Measurements from ENCODE around the gene SCARB1. TPM values are rescaled to one million over a fixed set of nuclear protein-coding genes. Genes with fewer than 3 reads are reported as not detected.

The SCARB1 gene
- total and polyA plus RNA-seq, 9 of the 15 experiments (the other 6 are each of a cell fraction or from before 2014, with no cell fraction given) = 0.56 to 157 (median 52.8) TPM

DNA sequence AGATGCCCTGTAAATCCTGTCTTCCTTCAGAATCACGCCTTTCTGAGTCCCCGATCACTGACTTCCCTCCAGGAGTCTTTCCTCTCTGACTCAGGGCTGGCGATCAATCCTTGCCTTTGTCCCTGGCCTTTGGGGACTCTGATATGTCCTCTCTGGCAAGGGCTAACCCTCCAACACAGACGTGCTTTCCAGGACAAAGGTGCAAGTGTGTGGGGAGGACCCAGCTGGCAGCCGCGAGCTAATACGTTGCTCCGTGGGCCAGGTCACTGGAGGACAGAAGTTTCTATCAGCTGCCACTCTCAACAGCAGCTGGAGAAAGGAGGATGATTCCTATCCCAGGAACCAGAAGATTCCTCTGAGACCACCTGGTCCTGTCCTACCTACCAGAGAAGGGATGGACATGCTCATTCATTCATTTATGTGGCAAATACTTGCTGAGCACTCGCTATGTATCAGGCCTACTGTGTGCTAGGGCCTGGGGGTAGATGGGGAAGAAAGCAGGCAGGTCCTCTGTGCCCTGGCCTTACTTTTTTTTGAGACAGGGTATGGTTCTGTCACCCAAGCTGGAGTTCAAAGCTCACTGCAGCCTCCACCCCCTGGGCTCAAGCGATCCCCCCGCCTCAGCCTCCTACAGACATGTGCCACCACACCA lies 8.5 kb upstream of the SCARB1 start:
- ChIA-PET POLR2A (interaction anchor here (0.6 kb wide), 1 partner anchor 9 kb away, joined by 3 read pairs; no protein-coding TSS in a partner anchor), CTCF (ENCODE audit: low intra/inter-chr PET ratio) (interaction anchor here (1.2 kb wide), 1 partner anchor 34 kb away, joined by 3 read pairs; no protein-coding TSS in a partner anchor)
- Histone ChIP-seq H3K9me3 (replicated peaks; ENCODE audit: control insufficient read depth, insufficient read depth, low read depth, low read length) (no peaks in the 10 kb centered on the region), H3K27ac (ENCODE audit: extremely low read depth, low read depth, low read length) (no peak overlapping the region), H3K9ac (ENCODE audit: insufficient read depth in 1 of 2, low read depth in 2 of 2, low read length in 2 of 2) (peak overlapping the region in 1 of 2 experiments; percentile 53; a peak in 1 of 4 replicates), H3K4me2 (ENCODE audit: insufficient read depth, low read length) (no peak overlapping the region), H2AFZ (ENCODE audit: low read depth, low read length) (peak overlapping the region; percentile 40), H3K79me2 (ENCODE audit: control insufficient read depth, insufficient read depth, low read length) (peaks cover 4% of the 10 kb centered on the region; the same call in 2 of the 3 replicates), H3K4me3 (no peak overlapping the region), H3K4me1 (replicated peaks in 1 of 2; ENCODE audit: control insufficient read depth in 2 of 2, insufficient read depth in 2 of 2, low read length in 2 of 2) (peaks cover 33 to 39% of the 10 kb centered on the region in 2 experiments), H3K27me3 (ENCODE audit: control insufficient read depth in 2 of 2, insufficient read depth in 2 of 2, low read length in 2 of 2) (no peaks in the 10 kb centered on the region), H3K36me3 (ENCODE audit: control insufficient read depth, insufficient read depth, low read length) (no peaks in the 10 kb centered on the region), H4K20me1 (replicated peaks; ENCODE audit: control insufficient read depth, insufficient read depth, low read length) (no peaks in the 10 kb centered on the region), H3K9me1 (ENCODE audit: control insufficient read depth, insufficient read depth, low read length) (no peaks in the 10 kb centered on the region)
- BruUV-seq (replicated peaks) = no TSS peak
- intact Hi-C loops (cut with micrococcal nuclease) = no loop called here
- in situ Hi-C loops (cut with MboI) = no loop called here
- TF ChIP-seq NR1H2 (CRISPR knock-in tag; IDR thresholded peaks at IDR 0.05) (no peak), SPI1 (IDR thresholded peaks at IDR 0.05; ENCODE audit: borderline replicate concordance, low read depth, low read length) (0 out of 2 replicates have a peak, but pooled peaks have one; percentile 10), MCM5 (IDR thresholded peaks at IDR 0.05; ENCODE audit: low read depth) (no peak), TEAD4 (IDR thresholded peaks at IDR 0.05; ENCODE audit: low read length) (no peak), TEAD4 (CRISPR knock-in tag; IDR thresholded peaks at IDR 0.05; ENCODE audit: borderline replicate concordance) (no peak), ZKSCAN1 (IDR thresholded peaks at IDR 0.05; ENCODE audit: low read depth, low read length) (peak; percentile 83; the same call in 1 of the 2 replicates), STAT5A (IDR thresholded peaks at IDR 0.05; ENCODE audit: borderline replicate concordance, low read length) (no peak), PCBP1 (IDR thresholded peaks at IDR 0.05; ENCODE audit: low read depth, low read length, poor library complexity, severe bottlenecking) (no peak), FOXP1 (CRISPR knock-in tag; IDR thresholded peaks at IDR 0.05) (no peak), CHD4 (IDR thresholded peaks at IDR 0.05; ENCODE audit: insufficient read depth, insufficient replicate concordance, low read depth, low read length, poor library complexity, severe bottlenecking) (no peak), RHOXF2B (CRISPR knock-in tag; conservative IDR thresholded peaks at IDR 0.05) (no peak)
- TF ChIP-seq, protein P1, sequence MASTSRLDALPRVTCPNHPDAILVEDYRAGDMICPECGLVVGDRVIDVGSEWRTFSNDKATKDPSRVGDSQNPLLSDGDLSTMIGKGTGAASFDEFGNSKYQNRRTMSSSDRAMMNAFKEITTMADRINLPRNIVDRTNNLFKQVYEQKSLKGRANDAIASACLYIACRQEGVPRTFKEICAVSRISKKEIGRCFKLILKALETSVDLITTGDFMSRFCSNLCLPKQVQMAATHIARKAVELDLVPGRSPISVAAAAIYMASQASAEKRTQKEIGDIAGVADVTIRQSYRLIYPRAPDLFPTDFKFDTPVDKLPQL (IDR thresholded peaks at IDR 0.05; ENCODE audit: extremely low read depth, insufficient read length) = no peak
- TF ChIP-seq, protein P2, sequence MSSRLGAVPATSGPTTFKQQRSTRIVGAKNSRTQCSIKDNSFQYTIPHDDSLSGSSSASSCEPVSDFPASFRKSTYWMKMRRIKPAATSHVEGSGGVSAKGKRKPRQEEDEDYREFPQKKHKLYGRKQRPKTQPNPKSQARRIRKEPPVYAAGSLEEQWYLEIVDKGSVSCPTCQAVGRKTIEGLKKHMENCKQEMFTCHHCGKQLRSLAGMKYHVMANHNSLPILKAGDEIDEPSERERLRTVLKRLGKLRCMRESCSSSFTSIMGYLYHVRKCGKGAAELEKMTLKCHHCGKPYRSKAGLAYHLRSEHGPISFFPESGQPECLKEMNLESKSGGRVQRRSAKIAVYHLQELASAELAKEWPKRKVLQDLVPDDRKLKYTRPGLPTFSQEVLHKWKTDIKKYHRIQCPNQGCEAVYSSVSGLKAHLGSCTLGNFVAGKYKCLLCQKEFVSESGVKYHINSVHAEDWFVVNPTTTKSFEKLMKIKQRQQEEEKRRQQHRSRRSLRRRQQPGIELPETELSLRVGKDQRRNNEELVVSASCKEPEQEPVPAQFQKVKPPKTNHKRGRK (tag; IDR thresholded peaks at IDR 0.05) = no peak
- TF ChIP-seq, protein P3, sequence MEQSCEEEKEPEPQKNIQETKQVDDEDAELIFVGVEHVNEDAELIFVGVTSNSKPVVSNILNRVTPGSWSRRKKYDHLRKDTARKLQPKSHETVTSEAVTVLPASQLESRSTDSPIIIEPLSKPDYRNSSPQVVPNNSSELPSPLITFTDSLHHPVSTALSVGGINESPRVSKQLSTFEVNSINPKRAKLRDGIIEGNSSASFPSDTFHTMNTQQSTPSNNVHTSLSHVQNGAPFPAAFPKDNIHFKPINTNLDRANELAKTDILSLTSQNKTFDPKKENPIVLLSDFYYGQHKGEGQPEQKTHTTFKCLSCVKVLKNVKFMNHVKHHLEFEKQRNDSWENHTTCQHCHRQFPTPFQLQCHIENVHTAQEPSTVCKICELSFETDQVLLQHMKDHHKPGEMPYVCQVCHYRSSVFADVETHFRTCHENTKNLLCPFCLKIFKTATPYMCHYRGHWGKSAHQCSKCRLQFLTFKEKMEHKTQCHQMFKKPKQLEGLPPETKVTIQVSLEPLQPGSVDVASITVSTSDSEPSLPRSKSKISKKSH (CRISPR knock-in tag; IDR thresholded peaks at IDR 0.05) = no peak
- TF ChIP-seq, protein P4, sequence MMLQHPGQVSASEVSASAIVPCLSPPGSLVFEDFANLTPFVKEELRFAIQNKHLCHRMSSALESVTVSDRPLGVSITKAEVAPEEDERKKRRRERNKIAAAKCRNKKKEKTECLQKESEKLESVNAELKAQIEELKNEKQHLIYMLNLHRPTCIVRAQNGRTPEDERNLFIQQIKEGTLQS (IDR thresholded peaks at IDR 0.05) = no peak
- TF ChIP-seq, protein P4 (CRISPR knock-in tag; conservative IDR thresholded peaks at IDR 0.05) = no peak
- FAIRE-seq = no peak
- no peak for DNase-seq (ENCODE audit: extremely low read depth in 1 of 4, low spot score in 3 of 4)
- 73% methylated on average over 11 of the region's 11 CpGs for WGBS (ENCODE audit: insufficient coverage, low coverage, missing lambda C conversion rate)
- no peak for ATAC-seq
